Measurements from ENCODE around the gene CEP128. TPM values are rescaled to one million over a fixed set of nuclear protein-coding genes. Genes with fewer than 3 reads are reported as not detected.
A peak's percentile ranks its signal among the peaks of the same experiment; 100 is the strongest.

CEP128 gene
- total RNA-seq, 6 experiments from 2014 or later = 4.8 to 10.3 (median 8.8) TPM

GRCh38 chr14:80468331-80469122, 473.0 kb downstream of the CEP128 start:
- Mint-ChIP-seq H3K27ac (no peak overlapping the region), H3K4me1 (ENCODE audit: low read depth) (no peaks in the 10 kb centered on the region), H3K27me3 (ENCODE audit: insufficient read depth) (no peaks in the 10 kb centered on the region), H3K9me3 (peaks cover 8% of the 10 kb centered on the region), H3K4me3 (no peak overlapping the region), H3K36me3 (ENCODE audit: low read depth) (peaks cover 13% of the 10 kb centered on the region)
- TF ChIP-seq, protein P1, sequence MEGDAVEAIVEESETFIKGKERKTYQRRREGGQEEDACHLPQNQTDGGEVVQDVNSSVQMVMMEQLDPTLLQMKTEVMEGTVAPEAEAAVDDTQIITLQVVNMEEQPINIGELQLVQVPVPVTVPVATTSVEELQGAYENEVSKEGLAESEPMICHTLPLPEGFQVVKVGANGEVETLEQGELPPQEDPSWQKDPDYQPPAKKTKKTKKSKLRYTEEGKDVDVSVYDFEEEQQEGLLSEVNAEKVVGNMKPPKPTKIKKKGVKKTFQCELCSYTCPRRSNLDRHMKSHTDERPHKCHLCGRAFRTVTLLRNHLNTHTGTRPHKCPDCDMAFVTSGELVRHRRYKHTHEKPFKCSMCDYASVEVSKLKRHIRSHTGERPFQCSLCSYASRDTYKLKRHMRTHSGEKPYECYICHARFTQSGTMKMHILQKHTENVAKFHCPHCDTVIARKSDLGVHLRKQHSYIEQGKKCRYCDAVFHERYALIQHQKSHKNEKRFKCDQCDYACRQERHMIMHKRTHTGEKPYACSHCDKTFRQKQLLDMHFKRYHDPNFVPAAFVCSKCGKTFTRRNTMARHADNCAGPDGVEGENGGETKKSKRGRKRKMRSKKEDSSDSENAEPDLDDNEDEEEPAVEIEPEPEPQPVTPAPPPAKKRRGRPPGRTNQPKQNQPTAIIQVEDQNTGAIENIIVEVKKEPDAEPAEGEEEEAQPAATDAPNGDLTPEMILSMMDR (IDR thresholded peaks at IDR 0.05) = no peak
- DNase-seq = no peak

DNA sequence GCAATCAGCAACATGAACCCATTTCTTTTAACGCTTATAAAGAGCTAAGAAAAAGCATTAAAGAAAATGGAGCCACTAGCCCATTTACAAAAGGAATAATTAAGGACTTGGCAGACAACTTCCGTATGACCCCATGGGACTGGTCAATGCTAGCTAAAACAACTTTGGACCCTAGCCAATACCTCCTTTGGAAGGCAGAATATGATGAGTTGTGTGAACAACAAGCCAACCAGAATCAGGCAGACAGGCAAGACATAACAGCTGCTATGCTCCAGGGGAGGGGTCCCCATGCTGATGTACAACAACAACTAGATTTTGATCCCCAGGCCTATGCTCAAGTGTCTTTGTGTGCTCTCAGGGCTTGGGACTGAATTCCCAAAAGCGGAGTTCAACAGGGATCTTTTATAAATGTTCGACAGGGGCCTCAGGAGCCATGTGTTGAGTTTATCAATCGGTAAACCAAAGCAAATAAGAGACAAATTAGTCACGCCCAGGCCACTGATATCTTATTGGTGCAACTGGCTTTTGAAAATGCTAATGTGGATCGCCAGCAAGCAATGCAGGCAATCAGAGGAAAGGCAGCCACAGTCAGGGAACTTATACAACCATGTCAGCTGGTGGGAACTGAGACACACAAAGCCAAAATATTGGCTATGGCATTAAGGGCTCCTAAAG, 475.9 kb downstream of the CEP128 start:
- no peak for DNase-seq
- Mint-ChIP-seq H3K4me3 (no peak overlapping the region), H3K9me3 (no peaks in the 10 kb centered on the region), H3K27ac (no peak overlapping the region), H3K4me1 (ENCODE audit: low read depth) (no peaks in the 10 kb centered on the region), H3K36me3 (ENCODE audit: low read depth) (no peaks in the 10 kb centered on the region), H3K27me3 (ENCODE audit: insufficient read depth) (no peaks in the 10 kb centered on the region)
- TF ChIP-seq, protein P1 (IDR thresholded peaks at IDR 0.05) = no peak

- no peak for DNase-seq
- H3K27me3 Mint-ChIP-seq (ENCODE audit: insufficient read depth) = no peaks in the 10 kb centered on the region
- H3K36me3 Mint-ChIP-seq (ENCODE audit: low read depth) = no peaks in the 10 kb centered on the region
- no peaks in the 10 kb centered on the region for H3K4me1 Mint-ChIP-seq (ENCODE audit: low read depth)
- no peak overlapping the region for H3K4me3 Mint-ChIP-seq
- TF ChIP-seq, protein P1 (IDR thresholded peaks at IDR 0.05) = no peak
- no peak overlapping the region for H3K27ac Mint-ChIP-seq
- no peaks in the 10 kb centered on the region for H3K9me3 Mint-ChIP-seq
Observed at GRCh38 chr14:80464531-80465149, 476.9 kb downstream of the CEP128 start.

- H3K9me3 Mint-ChIP-seq = peaks cover 5% of the 10 kb centered on the region
- TF ChIP-seq, protein P1 (IDR thresholded peaks at IDR 0.05) = no peak
- H3K36me3 Mint-ChIP-seq (ENCODE audit: low read depth) = peaks cover 9% of the 10 kb centered on the region
- no peaks in the 10 kb centered on the region for H3K27me3 Mint-ChIP-seq (ENCODE audit: insufficient read depth)
- peaks cover 8% of the 10 kb centered on the region for H3K4me1 Mint-ChIP-seq (ENCODE audit: low read depth)
- DNase-seq = peak; percentile 43
- H3K27ac Mint-ChIP-seq = no peak overlapping the region
- no peak overlapping the region for H3K4me3 Mint-ChIP-seq
Observed at GRCh38 chr14:80456209-80456608, 485.3 kb downstream of the CEP128 start.

- Mint-ChIP-seq H3K4me1 (ENCODE audit: low read depth) (peaks cover 8% of the 10 kb centered on the region), H3K36me3 (ENCODE audit: low read depth) (peaks cover 12% of the 10 kb centered on the region), H3K27ac (no peak overlapping the region), H3K9me3 (peaks cover 14% of the 10 kb centered on the region), H3K27me3 (ENCODE audit: insufficient read depth) (peaks cover 3% of the 10 kb centered on the region; the same call in 1 of the 2 replicates), H3K4me3 (no peak overlapping the region)
- no peak for DNase-seq
- TF ChIP-seq, protein P1 (IDR thresholded peaks at IDR 0.05) = no peak
Observed at GRCh38 chr14:80455031-80455430, 486.5 kb downstream of the CEP128 start.

Data from HFFc6 (cell line).